Measurements from ENCODE around the gene GAGE13.
"Not testable (repeated sequence)": the region's sequence is repeated elsewhere in the genome, so short reads cannot be mapped to it uniquely, and the experiment has no call there.

The GAGE13 gene, protein sequence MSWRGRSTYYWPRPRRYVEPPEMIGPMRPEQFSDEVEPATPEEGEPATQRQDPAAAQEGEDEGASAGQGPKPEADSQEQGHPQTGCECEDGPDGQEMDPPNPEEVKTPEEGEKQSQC

DNA sequence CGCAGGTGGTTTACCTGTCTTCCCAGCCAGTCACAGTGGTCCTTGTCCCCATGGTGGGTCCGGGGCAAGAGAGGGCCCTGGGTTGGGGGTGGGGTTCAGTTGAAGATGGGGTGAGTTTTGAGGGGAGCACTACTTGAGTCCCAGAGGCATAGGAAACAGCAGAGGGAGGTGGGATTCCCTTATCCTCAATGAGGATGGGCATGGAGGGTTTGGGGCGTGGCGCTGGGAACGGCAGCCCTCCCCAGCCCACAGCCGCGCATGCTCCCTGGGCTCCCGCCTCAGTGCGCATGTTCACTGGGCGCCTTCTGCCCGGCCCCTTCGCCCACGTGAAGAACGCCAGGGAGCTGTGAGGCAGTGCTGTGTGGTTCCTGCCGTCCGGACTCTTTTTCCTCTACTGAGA is at the start of gene GAGE13:
TSS of gene GAGE13 (plus strand) at position 301 of the 400 bp plus-strand sequence. CDS start 1,156 bp downstream, outside the sequence.
- not testable (repeated sequence) for H3K4me3 ChIP-seq (ENCODE audit: low read depth, low read length)

DNA sequence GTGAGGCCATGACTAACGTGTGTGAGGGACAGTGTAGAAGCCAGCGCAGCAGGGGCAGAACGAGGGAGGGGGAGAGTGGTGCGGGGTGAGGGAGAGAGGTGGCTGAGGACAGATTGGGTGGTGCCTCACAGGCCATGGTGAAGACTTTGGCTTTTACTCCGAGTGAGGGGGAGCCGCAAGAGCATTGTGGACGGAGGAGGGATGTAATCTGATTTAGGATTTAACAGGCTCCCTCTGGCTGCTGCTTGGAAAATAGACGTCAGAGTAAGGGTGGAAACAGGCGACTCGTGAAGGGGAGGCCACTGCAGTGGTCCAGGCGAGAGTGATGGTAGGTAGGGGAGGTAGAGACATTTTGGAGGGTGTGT is 48.8 kb upstream of the GAGE13 start:
- H3K4me3 ChIP-seq (ENCODE audit: low read depth, low read length): no peak overlapping the region

DNA sequence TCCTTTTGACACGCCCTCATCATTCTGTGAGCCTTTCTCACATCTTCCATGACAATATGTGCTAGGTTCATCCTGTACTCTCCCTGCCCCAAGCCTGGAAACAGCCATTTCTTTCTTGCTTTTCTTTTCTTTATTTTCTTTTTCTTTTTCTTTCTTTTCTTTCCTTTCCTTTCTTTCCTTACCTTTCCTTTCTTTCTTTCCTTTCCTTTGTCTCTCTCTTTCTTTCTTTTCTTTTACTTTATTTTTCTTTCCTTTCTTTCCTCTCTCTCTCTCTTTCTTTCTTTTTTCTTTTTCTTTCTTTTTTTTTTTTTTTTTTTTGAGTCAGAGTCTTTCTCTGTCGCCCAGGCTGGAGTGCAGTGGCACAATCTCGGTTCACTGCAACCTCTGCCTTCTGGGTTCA is 47.2 kb upstream of the GAGE13 start:
- no peak overlapping the region for H3K4me3 ChIP-seq (ENCODE audit: low read depth, low read length)

DNA sequence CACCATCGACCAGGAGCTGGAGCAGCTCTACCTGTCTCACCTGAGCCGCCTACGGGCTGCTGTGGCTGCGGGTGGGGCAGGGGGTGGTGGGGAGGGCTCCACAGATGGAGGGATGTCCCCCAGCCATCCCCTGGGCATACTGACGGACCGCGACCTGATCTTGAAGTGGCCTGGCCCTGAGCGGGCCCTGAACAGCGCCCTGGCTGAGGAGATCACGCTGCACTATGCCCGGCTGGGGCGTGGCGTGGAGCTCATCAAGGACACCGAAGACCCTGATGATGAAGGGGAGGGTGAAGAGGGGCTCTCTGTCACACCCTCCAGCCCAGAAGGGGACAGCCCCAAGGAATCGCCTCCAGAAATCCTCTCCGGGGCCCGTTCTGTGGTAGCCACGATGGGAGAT is 45.2 kb upstream of the GAGE13 start:
- H3K4me3 ChIP-seq (ENCODE audit: low read depth, low read length): no peak overlapping the region

DNA sequence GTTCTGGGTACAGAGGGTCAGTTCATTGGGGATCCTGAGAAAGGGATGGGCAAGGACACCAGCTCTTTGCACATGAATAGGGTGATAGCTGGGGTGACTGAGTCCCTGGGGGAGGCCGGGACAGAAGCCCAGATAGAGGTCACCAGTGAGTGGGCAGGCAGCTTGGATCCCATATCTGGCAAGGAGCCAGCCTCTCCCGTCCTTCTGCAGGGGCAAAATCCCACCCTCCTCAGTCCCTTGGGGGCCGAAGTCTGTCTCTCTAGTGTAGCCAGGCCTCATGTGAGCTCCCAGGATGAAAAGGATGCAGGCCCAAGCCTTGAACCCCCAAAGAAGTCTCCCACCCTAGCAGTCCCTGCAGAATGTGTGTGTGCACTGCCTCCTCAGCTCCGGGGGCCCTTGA is 44.8 kb upstream of the GAGE13 start:
- H3K4me3 ChIP-seq (ENCODE audit: low read depth, low read length): no peak overlapping the region

DNA sequence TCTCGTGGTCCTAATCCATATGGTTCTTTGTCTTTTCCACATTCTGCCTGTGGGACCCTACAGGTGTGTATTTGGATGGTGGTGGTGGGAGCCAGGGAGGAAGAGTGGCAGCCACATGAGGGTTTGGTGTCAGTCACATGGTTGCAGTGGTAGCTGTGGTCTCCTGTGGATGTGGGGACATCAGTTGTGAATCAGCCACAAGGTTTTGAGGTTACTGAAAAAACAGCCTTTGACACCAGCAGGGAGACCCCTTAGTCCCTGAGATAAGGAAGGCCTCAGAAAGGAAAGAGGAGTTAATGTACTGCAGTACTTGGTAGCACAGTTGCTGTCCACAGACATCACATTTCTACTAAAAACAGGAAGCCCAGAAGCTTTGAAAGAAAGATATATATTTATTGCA is 43.7 kb upstream of the GAGE13 start:
- no peak overlapping the region for H3K4me3 ChIP-seq (ENCODE audit: low read depth, low read length)

DNA sequence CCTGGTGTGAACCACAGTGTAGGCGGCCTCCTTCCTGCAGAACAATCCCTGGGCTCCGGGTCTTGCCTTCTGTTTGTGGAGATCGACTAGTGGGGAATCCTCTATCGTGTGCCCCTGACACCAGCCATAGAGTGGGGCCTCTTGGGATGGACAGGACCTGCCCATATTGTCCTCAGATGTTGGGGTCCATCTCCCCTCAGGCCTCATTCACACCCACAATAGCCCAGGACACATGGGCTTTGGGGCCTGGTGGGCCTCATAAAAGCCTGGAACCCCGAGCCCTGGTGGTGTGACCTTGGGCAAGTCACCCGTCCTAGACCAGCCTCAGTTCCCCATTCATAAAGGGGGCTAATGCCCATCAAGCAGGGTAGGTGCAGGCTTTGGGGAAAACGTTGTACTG is 41.2 kb upstream of the GAGE13 start:
- H3K4me3 ChIP-seq (ENCODE audit: low read depth, low read length): no peak overlapping the region

DNA sequence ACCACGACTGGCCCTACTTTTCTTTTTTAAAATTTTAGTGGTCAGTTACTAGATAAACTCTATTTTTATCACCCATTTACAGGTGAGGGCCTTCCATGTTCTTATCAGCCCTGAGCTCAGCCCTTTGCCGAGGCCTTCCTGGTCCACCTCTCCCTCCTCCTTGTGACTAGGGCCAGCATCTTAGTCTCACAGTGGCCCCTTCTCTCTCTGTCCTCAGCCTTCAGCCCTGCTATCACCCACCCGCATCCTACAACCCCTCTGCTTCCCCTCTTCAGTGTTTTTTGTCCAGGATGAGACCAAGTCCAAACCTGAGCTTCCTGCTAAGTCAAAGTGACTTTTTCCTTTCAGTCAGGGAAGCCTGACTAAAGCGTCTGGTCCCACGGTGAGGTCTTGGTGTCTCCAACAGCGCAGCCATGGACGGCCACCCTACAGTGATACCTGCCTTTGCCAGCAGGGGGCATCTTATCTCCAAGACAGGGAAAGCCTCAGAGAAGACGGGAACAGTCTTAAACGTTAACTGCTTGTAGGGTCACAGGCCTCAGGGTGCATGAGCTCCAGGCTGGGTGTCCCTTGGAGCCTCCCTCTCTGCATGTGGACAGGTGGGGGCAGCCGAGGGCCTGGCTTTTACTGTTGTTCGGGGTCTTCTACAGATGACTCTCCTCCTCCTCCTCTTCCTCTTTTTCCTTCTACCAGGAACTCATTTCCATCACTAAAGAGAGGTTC is 39.6 kb upstream of the GAGE13 start:
- no peak overlapping the region for H3K4me3 ChIP-seq (ENCODE audit: low read depth, low read length)

DNA sequence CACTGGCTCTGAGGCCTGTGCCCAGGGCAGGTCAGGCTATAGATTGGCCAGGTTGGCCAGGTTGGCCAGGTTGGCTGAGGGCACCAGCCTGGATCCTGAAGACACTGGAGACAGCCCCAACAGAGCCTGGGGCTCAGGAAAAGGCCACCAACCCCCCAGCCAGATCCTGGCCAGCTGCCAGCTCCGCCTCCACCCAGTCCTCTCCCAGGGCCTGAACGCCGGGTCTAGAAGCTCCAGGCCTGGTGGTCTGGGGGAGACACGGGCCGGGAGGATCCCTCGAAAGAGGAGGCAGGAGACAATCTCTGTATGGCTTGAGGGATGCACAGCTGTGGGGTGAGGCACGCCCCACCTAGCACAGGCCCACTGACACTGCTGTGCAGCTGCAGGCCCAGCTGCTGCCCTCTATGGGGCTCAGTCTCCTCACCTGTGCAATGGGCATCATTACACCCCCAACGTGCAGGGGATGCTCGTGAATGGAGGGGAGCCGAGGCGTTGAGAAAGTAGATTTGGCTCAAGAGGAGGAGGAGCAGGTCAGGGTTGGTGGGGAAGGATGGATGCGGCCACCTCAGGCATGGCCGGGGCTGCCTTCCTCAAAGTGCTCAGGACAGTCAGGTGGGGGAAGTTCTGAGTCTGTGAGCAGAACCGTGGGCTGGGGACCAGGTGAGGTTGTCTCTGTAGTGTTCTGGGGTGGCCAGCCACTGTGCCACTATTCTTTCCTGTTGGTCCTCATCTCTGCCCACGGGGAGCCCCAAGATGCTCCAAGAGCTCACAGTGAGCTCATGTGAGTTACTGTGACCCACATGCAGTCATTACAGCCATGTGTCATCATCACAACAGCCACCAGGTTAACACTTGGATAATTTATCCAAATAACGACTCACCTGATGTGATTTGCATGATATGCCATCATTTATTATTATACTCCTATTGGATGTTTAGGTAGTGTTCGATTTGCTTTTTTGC is 38.7 kb upstream of the GAGE13 start:
- H3K4me3 ChIP-seq (ENCODE audit: low read depth, low read length): no peak overlapping the region

DNA sequence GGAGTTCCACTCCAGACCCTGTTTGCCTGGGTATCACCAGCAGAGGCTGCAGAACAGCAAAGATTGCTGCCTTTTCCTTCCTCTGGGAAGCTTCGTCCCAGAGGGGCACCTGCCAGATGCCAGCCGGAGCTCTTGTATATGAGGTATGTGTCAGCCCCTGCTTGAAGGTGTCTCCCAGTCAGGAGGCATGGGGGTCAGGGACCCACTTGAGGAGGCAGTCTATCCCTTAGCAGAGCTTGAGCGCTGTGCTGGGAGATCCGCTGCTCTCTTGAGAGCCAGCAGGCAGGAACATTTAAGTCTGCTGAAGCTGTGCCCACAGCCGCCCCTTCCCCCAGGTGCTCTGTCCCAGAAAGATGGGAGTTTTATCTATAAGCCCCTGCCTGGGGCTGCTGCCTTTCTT is 32.1 kb upstream of the GAGE13 start:
- not testable (repeated sequence) for H3K4me3 ChIP-seq (ENCODE audit: low read depth, low read length)

DNA sequence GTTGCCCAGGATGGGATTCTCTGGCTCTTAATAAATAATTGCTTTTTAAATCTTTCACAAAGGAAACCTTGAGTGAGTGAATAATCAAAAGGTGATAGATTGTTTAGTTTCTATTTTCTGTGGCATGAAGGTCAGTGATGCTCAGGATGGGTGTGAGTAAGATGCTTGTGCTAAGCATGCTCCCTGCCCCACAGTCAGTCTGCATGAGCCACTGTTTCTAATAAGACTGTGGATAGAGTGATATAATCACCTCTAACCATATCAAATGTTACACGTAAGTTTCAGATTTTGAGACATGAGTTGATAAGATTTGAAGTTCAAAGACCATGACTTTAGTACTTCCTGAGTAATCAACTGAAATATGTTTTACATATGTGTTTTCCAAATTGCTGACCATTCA is 30.7 kb upstream of the GAGE13 start:
- H3K4me3 ChIP-seq (ENCODE audit: low read depth, low read length): no peak overlapping the region

DNA sequence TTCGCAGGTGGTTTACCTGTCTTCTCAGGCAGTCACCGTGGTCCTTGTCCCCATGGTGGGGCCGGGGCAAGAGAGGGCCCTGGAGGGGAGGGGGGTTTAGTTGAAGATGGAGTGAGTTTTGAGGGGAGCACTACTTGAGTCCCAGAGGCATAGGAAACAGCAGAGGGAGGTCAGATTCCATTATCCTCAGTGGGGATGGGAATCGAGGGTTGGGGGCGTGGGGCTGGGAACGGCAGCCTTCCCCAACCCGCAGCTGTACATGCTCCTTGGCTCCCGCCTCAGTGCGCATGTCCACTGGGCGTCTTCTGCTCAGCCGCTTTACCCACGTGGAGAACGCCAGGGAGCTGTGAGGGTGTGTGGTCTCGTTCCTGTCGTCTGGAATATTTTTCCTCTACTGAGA is 28.0 kb upstream of the GAGE13 start, which contains the start of gene GAGE10:
TSS of gene GAGE10 (plus strand) at position 301 of the 400 bp plus-strand sequence. CDS start 1,214 bp downstream, outside the sequence.
- no peak within 1 kb of the TSS for H3K4me3 ChIP-seq (ENCODE audit: low read depth, low read length)

DNA sequence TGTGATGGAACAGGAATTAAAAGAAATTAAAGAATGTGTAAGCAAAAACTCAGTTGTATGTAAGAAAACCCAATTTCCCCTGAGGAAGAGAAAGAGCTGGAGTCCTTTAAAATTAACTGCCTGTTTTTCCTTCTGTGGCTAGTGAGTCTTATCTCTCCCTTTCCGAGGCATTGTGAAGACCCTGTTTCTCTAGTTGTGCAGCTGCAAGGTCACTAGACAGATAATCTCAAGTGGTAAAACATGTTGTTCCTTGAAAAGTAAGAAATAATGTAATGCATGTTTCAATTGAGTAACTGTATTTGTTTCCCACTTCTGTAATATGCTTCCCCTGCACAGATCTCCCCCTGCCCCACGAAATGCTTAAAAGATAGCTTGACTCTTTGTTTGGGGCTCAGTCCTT is 23.6 kb upstream of the GAGE13 start:
- H3K4me3 ChIP-seq (ENCODE audit: low read depth, low read length): not testable (repeated sequence)

DNA sequence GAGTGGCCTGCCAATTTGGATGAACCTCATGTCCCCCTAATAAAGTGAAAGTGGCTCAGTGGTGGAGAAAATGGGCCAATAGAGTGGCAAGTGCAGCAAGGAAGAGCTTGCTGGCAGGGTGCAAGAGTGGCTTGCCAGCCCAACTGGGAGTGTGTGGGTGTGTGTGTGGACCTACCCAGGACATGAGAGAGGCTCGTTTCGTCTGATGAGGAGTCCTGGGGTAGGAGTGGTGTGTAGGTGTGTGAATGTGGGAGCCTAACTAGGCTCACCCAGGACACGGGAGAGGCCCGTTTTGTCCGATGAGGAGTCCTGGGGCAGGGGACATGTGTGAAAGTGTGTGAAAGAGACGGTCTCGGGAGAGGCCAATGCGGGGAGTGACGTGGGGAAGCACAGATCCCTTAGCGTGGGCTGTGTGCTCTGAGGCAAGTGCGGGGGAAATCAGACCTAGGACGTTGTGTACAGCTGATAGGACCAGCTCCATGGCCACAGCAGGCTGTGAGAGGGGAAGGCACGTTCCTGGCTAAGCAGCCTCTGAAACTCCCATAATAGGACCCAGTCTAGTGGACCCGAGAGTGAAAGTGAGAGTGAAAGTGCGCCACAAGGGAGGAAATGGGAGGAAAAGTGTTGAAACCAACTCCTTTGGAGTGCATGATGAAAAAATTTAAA is 22.6 kb upstream of the GAGE13 start:
- no peak overlapping the region for H3K4me3 ChIP-seq (ENCODE audit: low read depth, low read length)

DNA sequence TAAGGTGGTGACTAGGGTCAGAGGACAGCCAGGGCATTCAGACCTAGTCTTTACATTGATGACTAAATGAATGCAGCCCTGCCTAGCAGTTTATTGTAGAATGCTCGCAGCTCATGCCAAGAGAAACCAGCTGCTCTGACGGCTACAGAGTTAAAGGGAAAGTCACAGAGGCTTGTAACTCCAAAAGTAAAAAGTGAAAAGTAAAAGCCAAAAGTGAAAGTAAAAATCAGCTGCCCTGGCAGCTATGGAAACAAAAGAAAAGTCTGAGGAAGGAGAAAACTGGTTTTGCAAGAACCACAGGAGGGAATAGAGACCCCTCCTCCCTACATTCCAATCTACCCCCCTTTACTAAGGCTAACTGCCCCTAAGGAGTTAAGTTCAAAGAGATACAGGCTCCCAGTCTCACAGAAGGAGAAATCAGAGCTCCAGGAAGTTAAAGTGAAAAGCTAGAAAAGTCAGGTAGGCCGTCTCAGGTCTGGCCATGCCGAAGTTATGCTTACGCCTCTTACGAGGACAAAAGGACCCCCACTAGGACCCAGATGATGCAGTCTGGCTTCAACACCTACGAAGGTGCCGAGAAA is 21.9 kb upstream of the GAGE13 start:
- no peak overlapping the region for H3K4me3 ChIP-seq (ENCODE audit: low read depth, low read length)

DNA sequence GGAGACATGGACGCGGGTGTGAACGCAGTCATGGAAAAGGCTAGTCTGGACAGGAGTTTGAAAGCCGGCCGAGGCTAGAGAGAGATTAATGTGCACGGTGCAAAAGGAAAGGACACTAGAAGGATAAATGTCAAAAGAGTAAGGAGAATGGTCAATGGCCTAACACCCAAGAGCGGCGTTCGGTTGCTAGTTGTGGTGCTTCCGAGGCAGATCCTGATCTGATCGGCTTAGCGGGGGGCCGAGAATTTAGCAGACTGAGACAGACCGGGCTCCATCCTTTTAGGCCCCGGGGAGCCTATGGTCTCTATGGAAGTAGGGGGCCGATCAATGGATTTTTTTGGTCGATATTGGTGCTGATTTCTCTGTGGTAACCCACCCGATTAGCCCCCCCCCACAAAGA is 21.0 kb upstream of the GAGE13 start:
- no peak overlapping the region for H3K4me3 ChIP-seq (ENCODE audit: low read depth, low read length)

DNA sequence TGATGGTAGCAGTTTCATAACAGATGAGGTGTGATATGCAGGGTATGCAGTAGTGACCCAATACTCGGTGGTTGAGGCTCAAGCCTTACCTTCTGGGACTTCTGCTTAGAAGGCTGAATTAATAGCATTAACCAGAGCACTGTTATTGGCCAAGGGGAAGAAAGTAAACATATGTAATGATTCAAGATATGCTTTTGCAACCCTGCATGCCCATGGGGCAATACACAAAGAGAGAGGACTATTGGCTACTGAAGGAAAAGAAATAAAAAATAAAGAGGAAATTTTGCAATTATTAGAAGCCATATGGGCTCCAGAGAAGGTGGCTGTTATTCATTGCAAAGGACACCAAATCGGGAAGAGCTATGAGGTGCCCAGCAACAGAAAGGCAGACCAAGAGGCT is 19.2 kb upstream of the GAGE13 start:
- no peak overlapping the region for H3K4me3 ChIP-seq (ENCODE audit: low read depth, low read length)

DNA sequence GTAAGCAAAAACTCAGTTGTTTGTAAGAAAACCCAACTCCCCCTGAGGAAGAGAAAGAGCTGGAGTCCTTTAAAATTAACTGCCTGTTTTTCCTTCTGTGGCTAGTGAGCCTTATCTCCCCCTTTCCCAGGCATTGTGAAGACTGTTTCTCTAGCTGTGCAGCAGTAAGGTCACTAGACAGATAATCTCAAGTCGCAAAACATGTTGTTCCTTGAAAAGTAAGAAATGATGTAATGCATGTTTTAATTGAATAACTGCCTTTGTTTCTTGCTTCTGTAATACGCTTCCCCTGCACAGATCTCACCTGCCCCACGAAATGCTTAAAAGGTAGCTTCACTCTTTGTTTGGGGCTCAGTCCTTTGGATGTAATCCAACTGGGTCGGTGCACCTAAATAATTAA is 15.3 kb upstream of the GAGE13 start:
- H3K4me3 ChIP-seq (ENCODE audit: low read depth, low read length): no peak overlapping the region

DNA sequence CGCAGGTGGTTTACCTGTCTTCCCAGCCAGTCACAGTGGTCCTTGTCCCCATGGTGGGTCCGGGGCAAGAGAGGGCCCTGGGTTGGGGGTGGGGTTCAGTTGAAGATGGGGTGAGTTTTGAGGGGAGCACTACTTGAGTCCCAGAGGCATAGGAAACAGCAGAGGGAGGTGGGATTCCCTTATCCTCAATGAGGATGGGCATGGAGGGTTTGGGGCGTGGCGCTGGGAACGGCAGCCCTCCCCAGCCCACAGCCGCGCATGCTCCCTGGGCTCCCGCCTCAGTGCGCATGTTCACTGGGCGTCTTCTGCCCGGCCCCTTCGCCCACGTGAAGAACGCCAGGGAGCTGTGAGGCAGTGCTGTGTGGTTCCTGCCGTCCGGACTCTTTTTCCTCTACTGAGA is 9.6 kb upstream of the GAGE13 start, which contains the start of gene GAGE12J:
TSS of gene GAGE12J (plus strand) at position 301 of the 400 bp plus-strand sequence. CDS start 1,157 bp downstream, outside the sequence.
- H3K4me3 ChIP-seq (ENCODE audit: low read depth, low read length): not testable (repeated sequence)

DNA sequence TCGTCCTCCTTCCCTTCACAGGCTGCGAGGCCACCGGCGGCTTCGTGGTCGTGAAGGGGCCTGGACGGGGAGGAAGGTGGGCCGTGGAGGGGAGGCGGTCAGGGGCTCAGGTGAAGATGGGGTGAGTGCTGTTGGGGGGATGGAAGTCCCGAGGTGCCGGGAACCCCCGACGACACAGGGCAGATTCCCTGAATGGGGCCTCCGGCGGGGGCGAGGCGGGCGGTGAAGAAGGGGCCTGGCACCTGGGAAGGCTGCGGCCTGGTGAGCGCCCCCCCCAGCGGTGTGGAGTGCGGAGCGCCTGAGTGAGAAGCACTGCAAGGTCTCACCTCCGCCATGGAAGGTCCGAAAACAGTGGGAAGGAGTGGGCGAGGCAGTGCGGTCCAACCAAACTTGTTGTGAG is 9.1 kb upstream of the GAGE13 start:
- H3K4me3 ChIP-seq (ENCODE audit: low read depth, low read length): not testable (repeated sequence)

DNA sequence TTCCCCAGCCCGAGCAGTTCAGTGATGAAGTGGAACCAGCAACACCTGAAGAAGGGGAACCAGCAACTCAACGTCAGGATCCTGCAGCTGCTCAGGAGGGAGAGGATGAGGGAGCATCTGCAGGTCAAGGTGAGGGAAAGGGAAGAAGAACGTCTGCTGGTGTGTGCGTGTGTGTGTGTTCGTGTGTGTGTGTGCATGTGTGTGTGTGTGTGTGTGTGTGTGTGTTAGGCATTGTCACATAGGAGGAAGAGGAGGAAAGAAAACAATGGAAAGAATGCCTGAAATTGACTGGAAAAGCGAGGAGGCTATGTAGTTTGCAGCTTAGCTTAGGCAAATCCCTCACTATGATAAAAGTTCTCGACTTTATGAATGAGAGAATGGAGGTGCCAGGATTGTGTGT is 7.6 kb upstream of the GAGE13 start:
- H3K4me3 ChIP-seq (ENCODE audit: low read depth, low read length): not testable (repeated sequence)
